Measurements from ENCODE around the gene VCAN. TPM values are rescaled to one million over a fixed set of nuclear protein-coding genes. Genes with fewer than 3 reads are reported as not detected.

VCAN gene
- polyA plus RNA-seq, 1 donor from 2014 or later, result 1,185 TPM

DNA sequence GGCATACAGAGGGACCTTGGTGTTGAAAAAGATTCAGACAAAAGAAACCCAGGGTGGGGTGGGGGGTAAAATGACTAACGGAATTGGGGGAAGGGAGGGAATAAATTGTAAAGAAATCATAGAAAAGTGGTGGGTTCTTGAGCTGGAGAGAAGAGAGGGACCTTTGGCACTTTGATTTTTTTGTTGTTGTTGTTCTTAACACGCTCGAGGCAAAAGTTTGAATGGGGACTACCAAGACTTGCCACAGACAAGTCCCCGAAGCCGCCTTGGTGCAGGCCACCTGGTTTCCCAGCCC, 616 bp downstream of the VCAN start:
- Histone ChIP-seq H4K20me1 (ENCODE audit: insufficient read depth) (peaks cover 32% of the 10 kb centered on the region), H3K4me2 (ENCODE audit: low read length) (no peak overlapping the region), H3F3A (ENCODE audit: insufficient read depth, low read length, poor library complexity, severe bottlenecking) (peaks cover 13% of the 10 kb centered on the region), H3K9me2 (ENCODE audit: insufficient read depth, low read length) (no peaks in the 10 kb centered on the region), H3K27me3 (ENCODE audit: insufficient read depth, low read depth, low read length) (no peaks in the 10 kb centered on the region), H3K36me3 (ENCODE audit: insufficient read depth, low read length) (peaks cover 11% of the 10 kb centered on the region), H2AFZ (ENCODE audit: low read depth, low read length) (no peak overlapping the region), H3K9ac (ENCODE audit: low read length) (peak overlapping the region; percentile 99), H3K79me2 (replicated peaks; ENCODE audit: insufficient read depth, low read length) (peaks cover 88% of the 10 kb centered on the region), H3K9me3 (ENCODE audit: low read length) (no peaks in the 10 kb centered on the region), H3K27ac (ENCODE audit: low read length) (peak overlapping the region; percentile 99), H3K4me3 (ENCODE audit: low read length) (peak overlapping the region; percentile 84)
- TF ChIP-seq TAF1 (IDR thresholded peaks at IDR 0.05; ENCODE audit: low read depth) (no peak), RAD21 (conservative IDR thresholded peaks at IDR 0.05) (no peak), EZH2 (IDR thresholded peaks at IDR 0.05; ENCODE audit: borderline replicate concordance, insufficient read depth, low read length, poor library complexity, severe bottlenecking) (no peak), MXI1 (conservative IDR thresholded peaks at IDR 0.05; ENCODE audit: poor library complexity, severe bottlenecking) (no peak), SMC3 (conservative IDR thresholded peaks at IDR 0.05; ENCODE audit: poor library complexity) (no peak)
- TF ChIP-seq, protein P1, sequence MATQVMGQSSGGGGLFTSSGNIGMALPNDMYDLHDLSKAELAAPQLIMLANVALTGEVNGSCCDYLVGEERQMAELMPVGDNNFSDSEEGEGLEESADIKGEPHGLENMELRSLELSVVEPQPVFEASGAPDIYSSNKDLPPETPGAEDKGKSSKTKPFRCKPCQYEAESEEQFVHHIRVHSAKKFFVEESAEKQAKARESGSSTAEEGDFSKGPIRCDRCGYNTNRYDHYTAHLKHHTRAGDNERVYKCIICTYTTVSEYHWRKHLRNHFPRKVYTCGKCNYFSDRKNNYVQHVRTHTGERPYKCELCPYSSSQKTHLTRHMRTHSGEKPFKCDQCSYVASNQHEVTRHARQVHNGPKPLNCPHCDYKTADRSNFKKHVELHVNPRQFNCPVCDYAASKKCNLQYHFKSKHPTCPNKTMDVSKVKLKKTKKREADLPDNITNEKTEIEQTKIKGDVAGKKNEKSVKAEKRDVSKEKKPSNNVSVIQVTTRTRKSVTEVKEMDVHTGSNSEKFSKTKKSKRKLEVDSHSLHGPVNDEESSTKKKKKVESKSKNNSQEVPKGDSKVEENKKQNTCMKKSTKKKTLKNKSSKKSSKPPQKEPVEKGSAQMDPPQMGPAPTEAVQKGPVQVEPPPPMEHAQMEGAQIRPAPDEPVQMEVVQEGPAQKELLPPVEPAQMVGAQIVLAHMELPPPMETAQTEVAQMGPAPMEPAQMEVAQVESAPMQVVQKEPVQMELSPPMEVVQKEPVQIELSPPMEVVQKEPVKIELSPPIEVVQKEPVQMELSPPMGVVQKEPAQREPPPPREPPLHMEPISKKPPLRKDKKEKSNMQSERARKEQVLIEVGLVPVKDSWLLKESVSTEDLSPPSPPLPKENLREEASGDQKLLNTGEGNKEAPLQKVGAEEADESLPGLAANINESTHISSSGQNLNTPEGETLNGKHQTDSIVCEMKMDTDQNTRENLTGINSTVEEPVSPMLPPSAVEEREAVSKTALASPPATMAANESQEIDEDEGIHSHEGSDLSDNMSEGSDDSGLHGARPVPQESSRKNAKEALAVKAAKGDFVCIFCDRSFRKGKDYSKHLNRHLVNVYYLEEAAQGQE (IDR thresholded peaks at IDR 0.05; ENCODE audit: borderline replicate concordance), result no peak
- TF ChIP-seq, protein P2, sequence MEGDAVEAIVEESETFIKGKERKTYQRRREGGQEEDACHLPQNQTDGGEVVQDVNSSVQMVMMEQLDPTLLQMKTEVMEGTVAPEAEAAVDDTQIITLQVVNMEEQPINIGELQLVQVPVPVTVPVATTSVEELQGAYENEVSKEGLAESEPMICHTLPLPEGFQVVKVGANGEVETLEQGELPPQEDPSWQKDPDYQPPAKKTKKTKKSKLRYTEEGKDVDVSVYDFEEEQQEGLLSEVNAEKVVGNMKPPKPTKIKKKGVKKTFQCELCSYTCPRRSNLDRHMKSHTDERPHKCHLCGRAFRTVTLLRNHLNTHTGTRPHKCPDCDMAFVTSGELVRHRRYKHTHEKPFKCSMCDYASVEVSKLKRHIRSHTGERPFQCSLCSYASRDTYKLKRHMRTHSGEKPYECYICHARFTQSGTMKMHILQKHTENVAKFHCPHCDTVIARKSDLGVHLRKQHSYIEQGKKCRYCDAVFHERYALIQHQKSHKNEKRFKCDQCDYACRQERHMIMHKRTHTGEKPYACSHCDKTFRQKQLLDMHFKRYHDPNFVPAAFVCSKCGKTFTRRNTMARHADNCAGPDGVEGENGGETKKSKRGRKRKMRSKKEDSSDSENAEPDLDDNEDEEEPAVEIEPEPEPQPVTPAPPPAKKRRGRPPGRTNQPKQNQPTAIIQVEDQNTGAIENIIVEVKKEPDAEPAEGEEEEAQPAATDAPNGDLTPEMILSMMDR (IDR thresholded peaks at IDR 0.05; ENCODE audit: poor library complexity, severe bottlenecking), result no peak

DNA sequence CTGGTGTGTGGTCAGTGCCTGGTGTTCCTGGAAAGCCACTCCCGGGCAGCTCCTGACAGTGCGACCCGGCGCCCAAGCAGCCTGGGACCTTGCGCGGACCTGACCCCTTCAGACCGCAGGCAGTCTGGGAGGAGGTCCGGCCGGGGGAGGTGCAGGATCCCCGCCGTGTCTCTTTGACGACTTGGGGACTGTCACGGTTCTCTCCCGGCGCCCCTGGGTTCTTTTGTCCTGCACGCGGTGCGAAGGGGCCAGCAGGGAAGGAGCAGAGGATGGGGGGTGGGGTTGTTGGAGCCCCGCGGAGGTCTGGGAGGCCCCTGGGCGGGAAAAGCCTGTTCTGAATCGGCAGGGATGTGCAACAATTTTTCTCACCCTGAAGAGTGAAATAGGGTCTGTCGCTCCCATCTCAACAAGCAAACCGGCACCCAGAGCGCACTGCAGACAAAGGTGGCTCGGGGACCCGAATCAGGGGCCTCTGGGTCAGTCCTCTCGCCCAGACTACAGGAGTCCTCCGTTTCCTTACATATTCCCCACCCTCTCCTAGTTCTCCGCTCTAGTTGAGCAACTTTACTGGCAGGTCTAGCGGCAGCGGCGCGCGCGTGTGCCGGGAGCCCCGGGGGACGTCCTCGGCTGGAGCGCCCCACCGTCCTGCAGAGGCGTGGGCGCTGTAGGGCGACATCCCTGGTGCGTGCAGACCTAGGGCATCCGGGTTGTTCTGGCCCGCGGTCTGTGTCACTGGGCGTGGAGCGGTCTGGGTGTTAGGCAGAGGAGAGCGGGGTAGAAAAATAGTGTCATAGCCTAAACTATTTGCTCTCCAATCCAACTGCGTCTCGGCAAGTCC, 1.2 kb downstream of the VCAN start:
- Histone ChIP-seq H3K9me2 (ENCODE audit: insufficient read depth, low read length) (no peaks in the 10 kb centered on the region), H2AFZ (ENCODE audit: low read depth, low read length) (no peak overlapping the region), H3F3A (ENCODE audit: insufficient read depth, low read length, poor library complexity, severe bottlenecking) (peaks cover 13% of the 10 kb centered on the region), H3K4me3 (ENCODE audit: low read length) (peak overlapping the region; percentile 84), H3K27me3 (ENCODE audit: insufficient read depth, low read depth, low read length) (no peaks in the 10 kb centered on the region), H3K79me2 (replicated peaks; ENCODE audit: insufficient read depth, low read length) (peaks cover 89% of the 10 kb centered on the region), H3K36me3 (ENCODE audit: insufficient read depth, low read length) (peaks cover 12% of the 10 kb centered on the region), H3K9ac (ENCODE audit: low read length) (peak overlapping the region; percentile 99), H4K20me1 (ENCODE audit: insufficient read depth) (peaks cover 32% of the 10 kb centered on the region), H3K4me2 (ENCODE audit: low read length) (no peak overlapping the region), H3K9me3 (ENCODE audit: low read length) (no peaks in the 10 kb centered on the region), H3K27ac (ENCODE audit: low read length) (peak overlapping the region; percentile 99)
- TF ChIP-seq POLR2AphosphoS5 (IDR thresholded peaks at IDR 0.05) (peak; percentile 12), EZH2 (IDR thresholded peaks at IDR 0.05; ENCODE audit: borderline replicate concordance, insufficient read depth, low read length, poor library complexity, severe bottlenecking) (no peak)
- TF ChIP-seq, protein P2 (IDR thresholded peaks at IDR 0.05; ENCODE audit: poor library complexity, severe bottlenecking), result no peak
- TF ChIP-seq, protein P1 (IDR thresholded peaks at IDR 0.05; ENCODE audit: borderline replicate concordance), result peak; percentile 76

All from neural cell (in vitro differentiated cells).